ENCODE measurements around the gene PAIP2B.

GRCh38 chr2:71215447-71215846, 11.5 kb downstream of the PAIP2B start:
- TF ChIP-seq EP300 (IDR thresholded peaks at IDR 0.05; ENCODE audit: low read depth) (no peak), CTCF (IDR thresholded peaks at IDR 0.05) (no peak), POLR2AphosphoS5 (IDR thresholded peaks at IDR 0.05) (no peak), POLR2A (IDR thresholded peaks at IDR 0.05) (no peak)
